GM12878 (cell line): ENCODE results near the gene H6PD. TPM values are rescaled to one million over a fixed set of nuclear protein-coding genes. Genes with fewer than 3 reads are reported as not detected.

Source experiments
- BHLHE40 ChIP-seq, 2 experiments: fragments of 450-650 bp in 1 of 2; IDR thresholded peaks; 2 replicates each; pipeline ENCODE4 v1.6.1; 2011 to 2017; ENCODE audit warnings: low read depth in 2 of 2, borderline replicate concordance in 1 of 2, improper control_type of control experiment in 1 of 2, low read length in 1 of 2, mild to moderate bottlenecking in 1 of 2
- CEBPZ ChIP-seq: fragments of 150-350 bp; IDR thresholded peaks from 2 replicates; pipeline ENCODE4 v1.6.1; 2016; ENCODE audit warnings: low read depth, low read length
- CHD2 ChIP-seq: IDR thresholded peaks from 2 replicates; pipeline ENCODE4 v1.6.1; 2011; ENCODE audit warnings: low read depth, low read length, improper control_type of control experiment, borderline replicate concordance
- DPF2 ChIP-seq: fragments of 450-650 bp; IDR thresholded peaks from 2 replicates; pipeline ENCODE4 v1.6.1; 2017; ENCODE audit warnings: mild to moderate bottlenecking
- EGR1 ChIP-seq, 2 experiments: IDR thresholded peaks; 1 replicate in 1 of 2; 2 replicates in 1 of 2; pipeline ENCODE4 v1.6.1; 2011 to 2012; ENCODE audit warnings: low read depth in 2 of 2, low read length in 2 of 2, borderline replicate concordance in 1 of 2, mild to moderate bottlenecking in 1 of 2, moderate library complexity in 1 of 2
- EP300 ChIP-seq, 2 experiments: fragments of 150-350 bp in 1 of 2; IDR thresholded peaks; 2 replicates each; pipeline ENCODE4 v1.6.1; 2011 to 2012; ENCODE audit warnings: low read depth in 2 of 2, low read length in 2 of 2, borderline replicate concordance in 1 of 2, improper control_type of control experiment in 1 of 2, inconsistent platforms in 1 of 2; ENCODE audit not compliant: control insufficient read depth in 1 of 2
- EZH2 ChIP-seq: IDR thresholded peaks from 2 replicates; pipeline ENCODE4 v1.6.1; 2012; ENCODE audit warnings: low read depth, mild to moderate bottlenecking, control low read depth, inconsistent platforms, low read length, borderline replicate concordance; ENCODE audit not compliant: control insufficient read depth
- GABPA ChIP-seq: IDR thresholded peaks from 2 replicates; pipeline ENCODE4 v1.6.1; 2014; ENCODE audit warnings: antibody characterized with exemption, low read depth, mild to moderate bottlenecking, inconsistent platforms
- JUNB ChIP-seq: IDR thresholded peaks from 2 replicates; pipeline ENCODE4 v1.6.1; 2016; ENCODE audit warnings: antibody characterized with exemption, mild to moderate bottlenecking
- MEF2B ChIP-seq: fragments of 450-650 bp; IDR thresholded peaks from 2 replicates; pipeline ENCODE4 v1.6.1; 2018; ENCODE audit warnings: mild to moderate bottlenecking, moderate library complexity; ENCODE audit not compliant: partially characterized antibody, poor library complexity, severe bottlenecking
- PAX5 ChIP-seq: IDR thresholded peaks from 2 replicates; pipeline ENCODE4 v1.6.1; 2011; ENCODE audit warnings: low read depth, low read length, borderline replicate concordance
- POLR2AphosphoS5 ChIP-seq: IDR thresholded peaks from 2 replicates; pipeline ENCODE4 v1.6.1; 2011; ENCODE audit warnings: mild to moderate bottlenecking, low read length, inconsistent platforms
- PRDM15 ChIP-seq: fragments of 450-650 bp; formaldehyde crosslinking; IDR thresholded peaks from 2 replicates; pipeline ENCODE4 v1.4.0; 2020; ENCODE audit warnings: mild to moderate bottlenecking, moderate library complexity
- RAD51 ChIP-seq: fragments of 450-650 bp; IDR thresholded peaks from 2 replicates; pipeline ENCODE4 v1.6.1; 2016; ENCODE audit warnings: moderate library complexity, mild to moderate bottlenecking, inconsistent platforms
- RFX5 ChIP-seq: IDR thresholded peaks from 2 replicates; pipeline ENCODE4 v1.6.1; 2011; ENCODE audit warnings: low read depth, low read length, improper control_type of control experiment
- RUNX3 ChIP-seq: IDR thresholded peaks from 2 replicates; pipeline ENCODE4 v1.6.1; 2012; ENCODE audit warnings: low read length, inconsistent platforms
- SIN3A ChIP-seq: IDR thresholded peaks from 2 replicates; pipeline ENCODE4 v1.6.1; 2012; ENCODE audit warnings: low read depth, low read length, improper control_type of control experiment
- SREBF1 ChIP-seq: IDR thresholded peaks from 2 replicates; pipeline ENCODE4 v1.6.1; 2012; ENCODE audit warnings: mild to moderate bottlenecking, low read length
- STAT1 ChIP-seq: fragments of 450-650 bp; conservative IDR thresholded peaks from 2 replicates; pipeline ENCODE4 v1.6.1; 2014; ENCODE audit warnings: antibody characterized with exemption, mild to moderate bottlenecking
- SUZ12 ChIP-seq: fragments of 200-600 bp; sonication (generic); IDR thresholded peaks from one replicate; pipeline ENCODE4 v1.6.1; 2018; ENCODE audit warnings: antibody characterized with exemption, mild to moderate bottlenecking; ENCODE audit not compliant: unreplicated experiment
- TCF12 ChIP-seq: IDR thresholded peaks from 2 replicates; pipeline ENCODE4 v1.6.1; 2011; ENCODE audit warnings: low read depth, mild to moderate bottlenecking, low read length
- ZBTB33 ChIP-seq: fragments of 450-650 bp; IDR thresholded peaks from 2 replicates; pipeline ENCODE4 v1.6.1; 2017; ENCODE audit warnings: mild to moderate bottlenecking
- polyA plus RNA-seq, 11 experiments: library from polyadenylated mRNA; depleted of rRNA in 4 of 11; unstranded in 6 of 11; stranded (reverse) in 5 of 11; fragments of >200 nt; fragmentation: Nextera tagmentation in 4 of 11; fragmentation: Illumina TruSeq in 1 of 11; extraction: Ambion mirVana in 4 of 11; extraction: Trizol in 1 of 11; gene quantifications; 1 replicate in 1 of 11; 2 replicates in 10 of 11; pipeline versions ENCODE4 v1.2.1 to v1.2.3, GENCODE V29; 2011 to 2016; ENCODE audit warnings: inconsistent platforms in 2 of 11, missing spikeins in 2 of 11, low read depth in 1 of 11
- total RNA-seq, 4 experiments: library from RNA; depleted of rRNA in 3 of 4; stranded (reverse); fragments of >200 nt in 3 of 4; fragmentation: Illumina TruSeq in 1 of 4; extraction: Trizol in 1 of 4; gene quantifications; 2 replicates each; pipeline versions ENCODE4 v1.2.1 to v1.2.3, GENCODE V29; 2013 to 2021

H6PD gene
- total and polyA plus RNA-seq, 10 of the 15 experiments (the other 5 are each of a cell fraction or from before 2014, with no cell fraction given), result 1.2 to 20.7 (median 7.7) TPM

GRCh38 chr1:9275567-9276034 is 41.0 kb downstream of the H6PD start (continued):
- TF ChIP-seq BHLHE40 (IDR thresholded peaks at IDR 0.05; ENCODE audit: borderline replicate concordance in 1 of 2, low read depth in 2 of 2, low read length in 1 of 2) (peak in 1 of 2 experiments; percentile 69; a peak in 3 of 4 replicates), TCF12 (peak; percentile 93), PAX5 (peak; percentile 66; the same call in 1 of the 2 replicates), ZBTB33 (no peak), EP300 (IDR thresholded peaks at IDR 0.05; ENCODE audit: borderline replicate concordance in 1 of 2, control insufficient read depth in 1 of 2, low read depth in 2 of 2, low read length in 2 of 2) (peak; percentile 22 to 41; a peak in 2 of 4 replicates), POLR2AphosphoS5 (no peak), JUNB (peak; percentile 26; the same call in 1 of the 2 replicates), EGR1 (IDR thresholded peaks at IDR 0.05; ENCODE audit: borderline replicate concordance in 1 of 2, low read depth in 2 of 2, low read length in 2 of 2) (peak in 1 of 2 experiments; percentile 69; a peak in 1 of 3 replicates), EZH2 (no peak), MEF2B (no peak), RAD51 (0 out of 2 replicates have a peak, but pooled peaks have one; percentile 16), GABPA (no peak), STAT1 (no peak), SUZ12 (no peak), RFX5 (peak; percentile 84), DPF2 (peak; percentile 91), CEBPZ (no peak), RUNX3 (peak; percentile 70), CHD2 (0 out of 2 replicates have a peak, but pooled peaks have one; percentile 14), SREBF1 (no peak), PRDM15 (CRISPR knock-in tag) (no peak), SIN3A (peak; percentile 52; the same call in 1 of the 2 replicates)
